WTC11 (cell line): ENCODE results near the gene TMEFF2. TPM values are rescaled to one million over a fixed set of nuclear protein-coding genes. Genes with fewer than 3 reads are reported as not detected.

Experiments used
- ATAC-seq: fragments of 200-7000 bp; cut with Tn5 transposase; 2 replicates; pipeline ENCODE4 v1.10.0; 2021; ENCODE audit warnings: mild to moderate bottlenecking, moderate library complexity
- CTCF ChIA-PET: fragments of 300-600 bp; sonication (Branson Sonifier 250); formaldehyde crosslinking; loops from one replicate; lab custom pipeline; 2021; ENCODE audit warnings: antibody characterized with exemption; lab: Charles Lee
- POLR2A ChIA-PET: fragments of 350-600 bp; sonication (Branson Sonifier 250); formaldehyde crosslinking; loops from one replicate; lab custom pipeline; 2021; ENCODE audit warnings: antibody characterized with exemption; lab: Charles Lee
- DNase-seq: peaks from one replicate; pipeline ENCODE4 v3.0.0; 2021; ENCODE audit warnings: low spot score
- H3K27ac Mint-ChIP-seq: 2 replicates; pipeline ENCODE4 v1.8.0; 2021; ENCODE audit warnings: mixed read lengths
- H3K27me3 Mint-ChIP-seq: 2 replicates; pipeline ENCODE4 v1.8.0; 2021; ENCODE audit warnings: low read depth, mild to moderate bottlenecking, moderate library complexity, mixed read lengths
- H3K36me3 Mint-ChIP-seq: 2 replicates; pipeline ENCODE4 v1.8.0; 2021; ENCODE audit warnings: mixed read lengths
- H3K4me1 Mint-ChIP-seq: 2 replicates; pipeline ENCODE4 v1.8.0; 2022; ENCODE audit warnings: mixed read lengths
- H3K4me3 Mint-ChIP-seq: 2 replicates; pipeline ENCODE4 v1.8.0; 2021; ENCODE audit warnings: mild to moderate bottlenecking, moderate library complexity, mixed read lengths
- H3K9me3 Mint-ChIP-seq: 2 replicates; pipeline ENCODE4 v1.8.0; 2021; ENCODE audit warnings: mixed read lengths
- ATF1 ChIP-seq: sonication (generic); formaldehyde crosslinking; IDR thresholded peaks from 2 replicates; pipeline ENCODE4 v1.8.1; 2023; ENCODE audit warnings: mild to moderate bottlenecking, moderate library complexity, missing genetic modification reagents
- EMX1 ChIP-seq: fragments of 250-450 bp; sonication (Bioruptor Pico); IDR thresholded peaks from 2 replicates; pipeline ENCODE4 v1.8.0; 2021; ENCODE audit warnings: mild to moderate bottlenecking
- GABPB1 ChIP-seq: sonication (generic); formaldehyde crosslinking; IDR thresholded peaks from 2 replicates; pipeline ENCODE4 v1.8.1; 2023; ENCODE audit warnings: mild to moderate bottlenecking, missing genetic modification reagents
- MYBL2 ChIP-seq: sonication (generic); formaldehyde crosslinking; IDR thresholded peaks from 2 replicates; pipeline ENCODE4 v1.8.1; 2023; ENCODE audit warnings: mild to moderate bottlenecking, moderate library complexity, missing genetic modification reagents
- NFYB ChIP-seq: sonication (generic); formaldehyde crosslinking; conservative IDR thresholded peaks from 2 replicates; pipeline ENCODE4 v1.8.0; 2022; ENCODE audit warnings: low read depth, missing genetic modification reagents
- PRRX2 ChIP-seq: fragments of 250-450 bp; sonication (Bioruptor Pico); IDR thresholded peaks from 2 replicates; pipeline ENCODE4 v1.8.0; 2021; ENCODE audit warnings: mild to moderate bottlenecking
- ZNF263 ChIP-seq: sonication (generic); formaldehyde crosslinking; IDR thresholded peaks from 2 replicates; pipeline ENCODE4 v1.8.1; 2022; ENCODE audit warnings: low read depth, mild to moderate bottlenecking, moderate library complexity, missing genetic modification reagents
- total RNA-seq: library from RNA; stranded (reverse); gene quantifications from 3 replicates; pipeline ENCODE4 v1.2.3, GENCODE V29; 2021
- TF ChIP-seq, protein P1 (sequence below): sonication (generic); formaldehyde crosslinking; IDR thresholded peaks from 2 replicates; pipeline ENCODE4 v1.8.0; 2023; ENCODE audit warnings: mild to moderate bottlenecking, missing genetic modification reagents
- TF ChIP-seq, protein P2 (sequence below): sonication (generic); formaldehyde crosslinking; IDR thresholded peaks from 2 replicates; pipeline ENCODE4 v1.8.1; 2023; ENCODE audit warnings: mild to moderate bottlenecking, missing genetic modification reagents, borderline replicate concordance
- TF ChIP-seq, protein P3 (sequence below): fragments of 250-450 bp; sonication (Bioruptor Pico); IDR thresholded peaks from 2 replicates; pipeline ENCODE4 v1.9.0; 2021; ENCODE audit warnings: mild to moderate bottlenecking
- TF ChIP-seq, protein P4 (sequence below): sonication (generic); formaldehyde crosslinking; IDR thresholded peaks from 2 replicates; pipeline ENCODE4 v1.8.1; 2023; ENCODE audit warnings: mild to moderate bottlenecking, missing genetic modification reagents
- TF ChIP-seq, protein P5 (sequence below): sonication (generic); formaldehyde crosslinking; IDR thresholded peaks from 2 replicates; pipeline ENCODE4 v1.8.1; 2023; ENCODE audit warnings: mild to moderate bottlenecking, missing genetic modification reagents, moderate library complexity
- TF ChIP-seq, protein P6 (sequence below): fragments of 250-450 bp; sonication (Bioruptor Pico); IDR thresholded peaks from 2 replicates; pipeline ENCODE4 v1.8.0; 2021; ENCODE audit warnings: mild to moderate bottlenecking
- TF ChIP-seq, protein P7 (sequence below): sonication (generic); formaldehyde crosslinking; IDR thresholded peaks from 2 replicates; pipeline ENCODE4 v1.8.1; 2022; ENCODE audit warnings: mild to moderate bottlenecking, moderate library complexity, missing genetic modification reagents
- TF ChIP-seq, protein P8 (sequence below): fragments of 250-450 bp; sonication (Bioruptor Pico); IDR thresholded peaks from 2 replicates; pipeline ENCODE4 v1.9.0; 2021; ENCODE audit warnings: moderate library complexity, mild to moderate bottlenecking, inconsistent platforms, borderline replicate concordance
- TF ChIP-seq, protein P9 (sequence below): sonication (generic); formaldehyde crosslinking; IDR thresholded peaks from 2 replicates; pipeline ENCODE4 v1.8.1; 2023; ENCODE audit warnings: mild to moderate bottlenecking, missing genetic modification reagents, moderate library complexity

The TMEFF2 gene
- total RNA-seq, 1 experiment from 2014 or later, result 2.3 TPM

DNA sequence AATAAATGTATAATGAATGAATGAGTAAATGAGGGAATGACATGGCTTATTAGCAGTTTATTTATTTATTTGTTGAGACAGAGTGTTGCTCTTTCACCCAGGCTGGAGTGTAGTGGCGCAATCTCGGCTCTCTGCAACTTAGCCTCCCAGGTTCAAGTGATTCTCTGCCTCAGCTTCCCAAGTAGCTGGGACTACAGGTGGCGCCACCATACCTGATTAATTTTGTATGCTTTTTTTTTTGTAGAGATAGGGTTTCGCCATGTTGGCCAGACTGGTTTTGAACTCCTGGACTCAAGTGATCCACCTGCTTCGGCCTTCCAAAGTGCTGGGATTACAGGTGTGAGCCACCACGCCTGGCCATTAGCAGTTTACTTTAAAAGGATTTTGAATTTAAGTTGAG, 247.5 kb downstream of the TMEFF2 start (continued):
- TF ChIP-seq, protein P1, sequence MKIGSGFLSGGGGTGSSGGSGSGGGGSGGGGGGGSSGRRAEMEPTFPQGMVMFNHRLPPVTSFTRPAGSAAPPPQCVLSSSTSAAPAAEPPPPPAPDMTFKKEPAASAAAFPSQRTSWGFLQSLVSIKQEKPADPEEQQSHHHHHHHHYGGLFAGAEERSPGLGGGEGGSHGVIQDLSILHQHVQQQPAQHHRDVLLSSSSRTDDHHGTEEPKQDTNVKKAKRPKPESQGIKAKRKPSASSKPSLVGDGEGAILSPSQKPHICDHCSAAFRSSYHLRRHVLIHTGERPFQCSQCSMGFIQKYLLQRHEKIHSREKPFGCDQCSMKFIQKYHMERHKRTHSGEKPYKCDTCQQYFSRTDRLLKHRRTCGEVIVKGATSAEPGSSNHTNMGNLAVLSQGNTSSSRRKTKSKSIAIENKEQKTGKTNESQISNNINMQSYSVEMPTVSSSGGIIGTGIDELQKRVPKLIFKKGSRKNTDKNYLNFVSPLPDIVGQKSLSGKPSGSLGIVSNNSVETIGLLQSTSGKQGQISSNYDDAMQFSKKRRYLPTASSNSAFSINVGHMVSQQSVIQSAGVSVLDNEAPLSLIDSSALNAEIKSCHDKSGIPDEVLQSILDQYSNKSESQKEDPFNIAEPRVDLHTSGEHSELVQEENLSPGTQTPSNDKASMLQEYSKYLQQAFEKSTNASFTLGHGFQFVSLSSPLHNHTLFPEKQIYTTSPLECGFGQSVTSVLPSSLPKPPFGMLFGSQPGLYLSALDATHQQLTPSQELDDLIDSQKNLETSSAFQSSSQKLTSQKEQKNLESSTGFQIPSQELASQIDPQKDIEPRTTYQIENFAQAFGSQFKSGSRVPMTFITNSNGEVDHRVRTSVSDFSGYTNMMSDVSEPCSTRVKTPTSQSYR (CRISPR knock-in tag), result no peak

DNA sequence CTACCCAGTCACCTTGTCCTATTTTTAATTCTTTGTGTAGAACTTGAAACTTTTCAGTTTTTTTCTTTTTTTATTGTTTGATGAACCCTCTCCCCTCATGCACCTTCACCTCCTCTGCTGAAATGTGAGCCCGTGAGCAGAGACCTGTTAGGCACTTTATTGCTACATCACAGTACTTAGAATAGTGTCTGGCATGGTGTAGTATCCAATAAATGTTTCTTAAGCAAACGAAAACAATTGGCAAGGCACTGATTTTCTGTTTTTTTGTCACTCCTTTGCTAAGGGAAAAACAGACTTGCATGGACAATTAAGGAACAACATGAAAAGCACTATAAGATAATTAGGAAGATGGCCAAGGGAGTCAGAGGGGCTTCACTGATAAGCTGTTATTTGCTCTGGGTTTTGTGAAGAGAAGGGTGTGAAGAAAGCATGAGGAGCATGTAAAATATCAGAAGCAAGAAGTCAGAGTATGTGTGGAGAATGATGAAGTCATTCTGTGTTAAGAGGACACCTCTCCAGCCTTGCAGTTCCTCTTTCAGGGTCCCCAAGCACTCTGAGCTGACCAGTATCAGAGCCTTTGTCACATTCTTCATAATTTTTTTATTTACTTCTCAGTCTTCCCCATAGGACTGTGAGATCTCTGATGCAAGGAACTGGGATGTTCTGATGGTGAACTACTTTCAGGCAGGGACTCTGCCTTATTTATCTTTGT, 248.1 kb downstream of the TMEFF2 start:
- ChIA-PET POLR2A (interaction anchor here (0.6 kb wide), 1 partner anchor 159 kb away, joined by 3 read pairs; no protein-coding TSS in a partner anchor), CTCF (interaction anchor here (1.4 to 1.5 kb wide), 2 partner anchors 12 to 216 kb away, joined by 5 to 9 read pairs; no protein-coding TSS in a partner anchor)
- Mint-ChIP-seq H3K27me3 (no peaks in the 10 kb centered on the region), H3K9me3 (no peaks in the 10 kb centered on the region), H3K36me3 (no peaks in the 10 kb centered on the region), H3K27ac (no peak overlapping the region), H3K4me1 (peaks cover 13% of the 10 kb centered on the region), H3K4me3 (no peak overlapping the region)
- DNase-seq (no peak), ATAC-seq (no peak)
- no peak for TF ChIP-seq ATF1 (CRISPR knock-in tag)
- TF ChIP-seq, protein P2, sequence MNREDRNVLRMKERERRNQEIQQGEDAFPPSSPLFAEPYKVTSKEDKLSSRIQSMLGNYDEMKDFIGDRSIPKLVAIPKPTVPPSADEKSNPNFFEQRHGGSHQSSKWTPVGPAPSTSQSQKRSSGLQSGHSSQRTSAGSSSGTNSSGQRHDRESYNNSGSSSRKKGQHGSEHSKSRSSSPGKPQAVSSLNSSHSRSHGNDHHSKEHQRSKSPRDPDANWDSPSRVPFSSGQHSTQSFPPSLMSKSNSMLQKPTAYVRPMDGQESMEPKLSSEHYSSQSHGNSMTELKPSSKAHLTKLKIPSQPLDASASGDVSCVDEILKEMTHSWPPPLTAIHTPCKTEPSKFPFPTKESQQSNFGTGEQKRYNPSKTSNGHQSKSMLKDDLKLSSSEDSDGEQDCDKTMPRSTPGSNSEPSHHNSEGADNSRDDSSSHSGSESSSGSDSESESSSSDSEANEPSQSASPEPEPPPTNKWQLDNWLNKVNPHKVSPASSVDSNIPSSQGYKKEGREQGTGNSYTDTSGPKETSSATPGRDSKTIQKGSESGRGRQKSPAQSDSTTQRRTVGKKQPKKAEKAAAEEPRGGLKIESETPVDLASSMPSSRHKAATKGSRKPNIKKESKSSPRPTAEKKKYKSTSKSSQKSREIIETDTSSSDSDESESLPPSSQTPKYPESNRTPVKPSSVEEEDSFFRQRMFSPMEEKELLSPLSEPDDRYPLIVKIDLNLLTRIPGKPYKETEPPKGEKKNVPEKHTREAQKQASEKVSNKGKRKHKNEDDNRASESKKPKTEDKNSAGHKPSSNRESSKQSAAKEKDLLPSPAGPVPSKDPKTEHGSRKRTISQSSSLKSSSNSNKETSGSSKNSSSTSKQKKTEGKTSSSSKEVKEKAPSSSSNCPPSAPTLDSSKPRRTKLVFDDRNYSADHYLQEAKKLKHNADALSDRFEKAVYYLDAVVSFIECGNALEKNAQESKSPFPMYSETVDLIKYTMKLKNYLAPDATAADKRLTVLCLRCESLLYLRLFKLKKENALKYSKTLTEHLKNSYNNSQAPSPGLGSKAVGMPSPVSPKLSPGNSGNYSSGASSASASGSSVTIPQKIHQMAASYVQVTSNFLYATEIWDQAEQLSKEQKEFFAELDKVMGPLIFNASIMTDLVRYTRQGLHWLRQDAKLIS (CRISPR knock-in tag), result no peak
- TF ChIP-seq, protein P3, sequence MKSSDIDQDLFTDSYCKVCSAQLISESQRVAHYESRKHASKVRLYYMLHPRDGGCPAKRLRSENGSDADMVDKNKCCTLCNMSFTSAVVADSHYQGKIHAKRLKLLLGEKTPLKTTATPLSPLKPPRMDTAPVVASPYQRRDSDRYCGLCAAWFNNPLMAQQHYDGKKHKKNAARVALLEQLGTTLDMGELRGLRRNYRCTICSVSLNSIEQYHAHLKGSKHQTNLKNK (CRISPR knock-in tag), result no peak
- TF ChIP-seq, protein P4, sequence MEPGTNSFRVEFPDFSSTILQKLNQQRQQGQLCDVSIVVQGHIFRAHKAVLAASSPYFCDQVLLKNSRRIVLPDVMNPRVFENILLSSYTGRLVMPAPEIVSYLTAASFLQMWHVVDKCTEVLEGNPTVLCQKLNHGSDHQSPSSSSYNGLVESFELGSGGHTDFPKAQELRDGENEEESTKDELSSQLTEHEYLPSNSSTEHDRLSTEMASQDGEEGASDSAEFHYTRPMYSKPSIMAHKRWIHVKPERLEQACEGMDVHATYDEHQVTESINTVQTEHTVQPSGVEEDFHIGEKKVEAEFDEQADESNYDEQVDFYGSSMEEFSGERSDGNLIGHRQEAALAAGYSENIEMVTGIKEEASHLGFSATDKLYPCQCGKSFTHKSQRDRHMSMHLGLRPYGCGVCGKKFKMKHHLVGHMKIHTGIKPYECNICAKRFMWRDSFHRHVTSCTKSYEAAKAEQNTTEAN (CRISPR knock-in tag), result no peak
- TF ChIP-seq, protein P5, sequence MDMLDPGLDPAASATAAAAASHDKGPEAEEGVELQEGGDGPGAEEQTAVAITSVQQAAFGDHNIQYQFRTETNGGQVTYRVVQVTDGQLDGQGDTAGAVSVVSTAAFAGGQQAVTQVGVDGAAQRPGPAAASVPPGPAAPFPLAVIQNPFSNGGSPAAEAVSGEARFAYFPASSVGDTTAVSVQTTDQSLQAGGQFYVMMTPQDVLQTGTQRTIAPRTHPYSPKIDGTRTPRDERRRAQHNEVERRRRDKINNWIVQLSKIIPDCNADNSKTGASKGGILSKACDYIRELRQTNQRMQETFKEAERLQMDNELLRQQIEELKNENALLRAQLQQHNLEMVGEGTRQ (CRISPR knock-in tag), result no peak
- TF ChIP-seq, protein P6, sequence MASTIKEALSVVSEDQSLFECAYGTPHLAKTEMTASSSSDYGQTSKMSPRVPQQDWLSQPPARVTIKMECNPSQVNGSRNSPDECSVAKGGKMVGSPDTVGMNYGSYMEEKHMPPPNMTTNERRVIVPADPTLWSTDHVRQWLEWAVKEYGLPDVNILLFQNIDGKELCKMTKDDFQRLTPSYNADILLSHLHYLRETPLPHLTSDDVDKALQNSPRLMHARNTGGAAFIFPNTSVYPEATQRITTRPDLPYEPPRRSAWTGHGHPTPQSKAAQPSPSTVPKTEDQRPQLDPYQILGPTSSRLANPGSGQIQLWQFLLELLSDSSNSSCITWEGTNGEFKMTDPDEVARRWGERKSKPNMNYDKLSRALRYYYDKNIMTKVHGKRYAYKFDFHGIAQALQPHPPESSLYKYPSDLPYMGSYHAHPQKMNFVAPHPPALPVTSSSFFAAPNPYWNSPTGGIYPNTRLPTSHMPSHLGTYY (CRISPR knock-in tag), result no peak
- no peak for TF ChIP-seq MYBL2 (CRISPR knock-in tag)

DNA sequence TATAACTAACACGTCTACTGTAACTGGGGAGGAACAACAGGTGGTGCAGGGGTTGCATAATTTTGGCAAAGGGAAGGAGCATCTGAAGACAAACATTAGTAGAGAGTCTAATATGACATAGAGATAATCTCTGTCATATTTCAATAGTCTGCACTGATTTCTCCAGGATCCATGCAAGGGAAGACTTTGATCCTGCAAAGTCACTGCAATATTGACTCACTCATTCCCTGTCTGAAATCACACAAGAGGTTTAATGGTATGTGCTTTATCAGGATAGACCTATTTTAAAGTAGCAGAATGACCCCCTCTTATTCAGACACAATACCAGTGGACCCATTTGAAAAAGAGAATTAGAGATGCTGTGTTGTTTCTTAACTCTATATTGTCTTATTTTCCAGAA, 249.1 kb downstream of the TMEFF2 start:
- no peak for DNase-seq
- CTCF ChIA-PET, result interaction anchor here (0.6 kb wide), 1 partner anchor 133 kb away, joined by 3 read pairs; no protein-coding TSS in a partner anchor
- H3K4me1 Mint-ChIP-seq, result peaks cover 14% of the 10 kb centered on the region

More for the DNA sequence above, 249.1 kb downstream of the TMEFF2 start:
- POLR2A ChIA-PET, result no interaction called here
- Mint-ChIP-seq H3K27me3 (no peaks in the 10 kb centered on the region), H3K9me3 (no peaks in the 10 kb centered on the region), H3K27ac (no peak overlapping the region), H3K4me3 (no peak overlapping the region), H3K36me3 (no peaks in the 10 kb centered on the region)
- TF ChIP-seq, protein P7, sequence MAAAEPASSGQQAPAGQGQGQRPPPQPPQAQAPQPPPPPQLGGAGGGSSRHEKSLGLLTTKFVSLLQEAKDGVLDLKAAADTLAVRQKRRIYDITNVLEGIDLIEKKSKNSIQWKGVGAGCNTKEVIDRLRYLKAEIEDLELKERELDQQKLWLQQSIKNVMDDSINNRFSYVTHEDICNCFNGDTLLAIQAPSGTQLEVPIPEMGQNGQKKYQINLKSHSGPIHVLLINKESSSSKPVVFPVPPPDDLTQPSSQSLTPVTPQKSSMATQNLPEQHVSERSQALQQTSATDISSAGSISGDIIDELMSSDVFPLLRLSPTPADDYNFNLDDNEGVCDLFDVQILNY (CRISPR knock-in tag), result no peak
- TF ChIP-seq, protein P8, sequence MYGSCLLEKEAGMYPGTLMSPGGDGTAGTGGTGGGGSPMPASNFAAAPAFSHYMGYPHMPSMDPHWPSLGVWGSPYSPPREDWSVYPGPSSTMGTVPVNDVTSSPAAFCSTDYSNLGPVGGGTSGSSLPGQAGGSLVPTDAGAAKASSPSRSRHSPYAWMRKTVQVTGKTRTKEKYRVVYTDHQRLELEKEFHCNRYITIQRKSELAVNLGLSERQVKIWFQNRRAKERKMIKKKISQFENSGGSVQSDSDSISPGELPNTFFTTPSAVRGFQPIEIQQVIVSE (CRISPR knock-in tag), result no peak
- TF ChIP-seq NFYB (CRISPR knock-in tag) (no peak), EMX1 (no peak), GABPB1 (CRISPR knock-in tag) (no peak), ZNF263 (no peak), PRRX2 (CRISPR knock-in tag) (no peak)
- TF ChIP-seq, protein P6 (CRISPR knock-in tag), result no peak
- TF ChIP-seq, protein P9, sequence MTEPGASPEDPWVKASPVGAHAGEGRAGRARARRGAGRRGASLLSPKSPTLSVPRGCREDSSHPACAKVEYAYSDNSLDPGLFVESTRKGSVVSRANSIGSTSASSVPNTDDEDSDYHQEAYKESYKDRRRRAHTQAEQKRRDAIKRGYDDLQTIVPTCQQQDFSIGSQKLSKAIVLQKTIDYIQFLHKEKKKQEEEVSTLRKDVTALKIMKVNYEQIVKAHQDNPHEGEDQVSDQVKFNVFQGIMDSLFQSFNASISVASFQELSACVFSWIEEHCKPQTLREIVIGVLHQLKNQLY (CRISPR knock-in tag), result no peak
- ATAC-seq, result no peak
